IMR-90 (cell line): Measurements from ENCODE around the gene ZNF277. TPM values are rescaled to one million over a fixed set of nuclear protein-coding genes. Genes with fewer than 3 reads are reported as not detected.

Experiments used
- ATAC-seq: fragments of 200-7000 bp; cut with Tn5 transposase; 2 replicates; pipeline ENCODE4 v1.9.1; 2020; ENCODE audit warnings: low read depth, mild to moderate bottlenecking, moderate library complexity
- BruUV-seq: library from RNA; stranded (reverse); fragments of 400-500 nt; replicated peaks from 2 replicates; lab custom pipeline; 2021; lab: Mats Ljungman, UMichigan
- CTCF ChIA-PET: fragments of 300-600 bp; formaldehyde crosslinking; extraction: SDS; loops from one replicate; lab custom pipeline; 2021; ENCODE audit warnings: antibody characterized with exemption; lab: Yijun Ruan, JAX
- POLR2A ChIA-PET: fragments of 300-600 bp; sonication (Branson Sonifier 250); formaldehyde crosslinking; loops from one replicate; lab custom pipeline; 2022; ENCODE audit warnings: antibody characterized with exemption; ENCODE audit not compliant: unreplicated experiment; lab: Charles Lee
- DNase-seq: peaks from one replicate; pipeline ENCODE4 v3.0.0; 2013
- H2AFZ ChIP-seq: replicated peaks from 2 replicates; pipeline ENCODE3; 2013; ENCODE audit warnings: low read length, mild to moderate bottlenecking; ENCODE audit not compliant: poor library complexity
- H2AK5ac ChIP-seq: 2 replicates; pipeline ENCODE4 v1.6.1; 2013; ENCODE audit warnings: low read depth, low read length, inconsistent platforms
- H2AK9ac ChIP-seq: replicated peaks from 2 replicates; pipeline ENCODE3; 2013; ENCODE audit warnings: mild to moderate bottlenecking, low read depth, low read length, moderate library complexity; ENCODE audit not compliant: poor library complexity
- H2BK120ac ChIP-seq: 2 replicates; pipeline ENCODE4 v1.6.1; 2013; ENCODE audit warnings: low read depth, low read length, inconsistent platforms
- H2BK15ac ChIP-seq: 3 replicates; pipeline ENCODE4 v1.6.1; 2013; ENCODE audit warnings: low read depth, low read length, inconsistent platforms
- H2BK20ac ChIP-seq: 2 replicates; pipeline ENCODE4 v1.6.1; 2013; ENCODE audit warnings: low read depth, mild to moderate bottlenecking, inconsistent platforms, low read length, moderate library complexity
- H2BK5ac ChIP-seq: 2 replicates; pipeline ENCODE4 v1.6.1; 2013; ENCODE audit warnings: mild to moderate bottlenecking, low read depth, low read length, inconsistent platforms; ENCODE audit not compliant: poor library complexity, severe bottlenecking
- H3K14ac ChIP-seq: replicated peaks from 2 replicates; pipeline ENCODE4 v1.6.1; 2013; ENCODE audit warnings: low read depth, low read length, inconsistent platforms
- H3K18ac ChIP-seq: 2 replicates; pipeline ENCODE4 v1.6.1; 2013; ENCODE audit warnings: low read depth, low read length, control low read depth
- H3K23ac ChIP-seq: 2 replicates; pipeline ENCODE4 v1.6.1; 2013; ENCODE audit warnings: low read depth, low read length, inconsistent platforms
- H3K27ac ChIP-seq: 2 replicates; pipeline ENCODE4 v1.5.1; 2013; ENCODE audit warnings: mild to moderate bottlenecking, control low read depth, low read length; ENCODE audit not compliant: insufficient read depth
- H3K27me3 ChIP-seq: 2 replicates; pipeline ENCODE4 v1.6.1; 2013; ENCODE audit warnings: low read length; ENCODE audit not compliant: control insufficient read depth, insufficient read depth
- H3K36me3 ChIP-seq: 2 replicates; pipeline ENCODE4 v1.6.1; 2013; ENCODE audit warnings: low read length, mixed read lengths; ENCODE audit not compliant: control insufficient read depth, insufficient read depth
- H3K4ac ChIP-seq: 2 replicates; pipeline ENCODE4 v1.6.1; 2013; ENCODE audit warnings: low read depth, low read length, inconsistent platforms
- H3K4me1 ChIP-seq: 2 replicates; pipeline ENCODE4 v1.6.1; 2013; ENCODE audit warnings: low read length, mixed read lengths; ENCODE audit not compliant: control insufficient read depth, insufficient read depth
- H3K4me2 ChIP-seq: 2 replicates; pipeline ENCODE4 v1.6.1; 2013; ENCODE audit warnings: low read depth, mild to moderate bottlenecking, control low read depth, low read length, moderate library complexity
- H3K4me3 ChIP-seq: 2 replicates; pipeline ENCODE4 v1.5.1; 2013; ENCODE audit warnings: low read depth, mild to moderate bottlenecking, control low read depth, low read length, moderate library complexity; ENCODE audit not compliant: insufficient read depth
- H3K56ac ChIP-seq: 2 replicates; pipeline ENCODE4 v1.6.1; 2013; ENCODE audit warnings: low read length, inconsistent platforms; ENCODE audit not compliant: insufficient read depth; ENCODE audit errors: extremely low read depth
- H3K79me1 ChIP-seq, 2 experiments: 2 replicates each; pipeline ENCODE4 v1.6.1; 2013; ENCODE audit warnings: low read length in 2 of 2, inconsistent platforms in 1 of 2, low read depth in 1 of 2
- H3K9ac ChIP-seq: 2 replicates; pipeline ENCODE4 v1.6.1; 2013; ENCODE audit warnings: low read depth, low read length, control low read depth
- H3K9me1 ChIP-seq: 2 replicates; pipeline ENCODE4 v1.6.1; 2013; ENCODE audit warnings: low read length, inconsistent platforms; ENCODE audit not compliant: insufficient read depth
- H3K9me3 ChIP-seq: 2 replicates; pipeline ENCODE4 v1.6.1; 2013; ENCODE audit warnings: low read length; ENCODE audit not compliant: control insufficient read depth, insufficient read depth
- H4K20me1 ChIP-seq: 2 replicates; pipeline ENCODE4 v1.6.1; 2013; ENCODE audit warnings: low read length, inconsistent platforms; ENCODE audit not compliant: insufficient read depth
- H4K5ac ChIP-seq: 2 replicates; pipeline ENCODE4 v1.6.1; 2013; ENCODE audit warnings: mild to moderate bottlenecking, low read depth, low read length, control low read depth
- H4K8ac ChIP-seq, 2 experiments: 2 replicates each; pipeline ENCODE4 v1.6.1; 2013; ENCODE audit warnings: low read depth in 2 of 2, low read length in 2 of 2, control low read depth in 1 of 2, inconsistent platforms in 1 of 2
- H4K91ac ChIP-seq: 2 replicates; pipeline ENCODE4 v1.6.1; 2013; ENCODE audit warnings: low read depth, low read length, inconsistent platforms; ENCODE audit not compliant: insufficient read depth
- CEBPB ChIP-seq: IDR thresholded peaks from 2 replicates; pipeline ENCODE4 v1.6.1; 2012; ENCODE audit warnings: low read depth, low read length, improper control_type of control experiment
- FOS ChIP-seq: fragments of 150-350 bp; IDR thresholded peaks from 2 replicates; pipeline ENCODE4 v1.6.1; 2016; ENCODE audit warnings: low read depth, low read length
- MXI1 ChIP-seq: IDR thresholded peaks from 2 replicates; pipeline ENCODE4 v1.6.1; 2012; ENCODE audit warnings: low read depth, mild to moderate bottlenecking, low read length, moderate library complexity, borderline replicate concordance
- NFE2L2 ChIP-seq: fragments of 150-350 bp; IDR thresholded peaks from 2 replicates; pipeline ENCODE4 v1.6.1; 2016; ENCODE audit warnings: low read depth, mild to moderate bottlenecking, low read length
- POLR2A ChIP-seq: IDR thresholded peaks from 2 replicates; pipeline ENCODE4 v1.6.1; 2012; ENCODE audit warnings: mild to moderate bottlenecking, low read depth, low read length
- RCOR1 ChIP-seq: IDR thresholded peaks from 2 replicates; pipeline ENCODE4 v1.6.1; 2012; ENCODE audit warnings: mild to moderate bottlenecking, low read length, improper control_type of control experiment; ENCODE audit not compliant: insufficient replicate concordance
- WGBS, 2 experiments: methylation state at CpG; one replicate each; pipeline versions ENCODE4 v1.1.5 to v1.1.7; 2013; ENCODE audit warnings: missing lambda C conversion rate in 2 of 2; ENCODE audit not compliant: insufficient read length in 1 of 2; ENCODE audit errors: extremely low coverage in 2 of 2; 5-methylcytosine and 5-hydroxymethylcytosine counted together
- dilution Hi-C: fragments of 300-500 bp; cut with HindIII; formaldehyde crosslinking; loops from one replicate; pipeline ENCODE4 v1.14.3; 2018; ENCODE audit warnings: low sequenced_read_pairs; ENCODE audit not compliant: unreplicated experiment
- in situ Hi-C: fragments of 300-500 bp; cut with MboI; formaldehyde crosslinking; loops from 3 replicates; pipeline ENCODE4 v1.14.3; 2019; ENCODE audit warnings: low sequenced_read_pairs, inconsistent platforms, mixed read lengths
- intact Hi-C: fragments of 100-400 bp; cut with micrococcal nuclease; formaldehyde crosslinking; loops from 2 replicates; pipeline ENCODE4 v1.10.0; 2022
- polyA plus RNA-seq, 3 experiments: library from polyadenylated mRNA; depleted of rRNA; stranded (reverse); fragments of >200 nt; gene quantifications; 2 replicates each; pipeline ENCODE4 v1.2.3, GENCODE V29; 2012; ENCODE audit warnings: low replicate concordance in 1 of 3
- total RNA-seq: library from RNA; depleted of rRNA; stranded (reverse); fragments of >200 nt; gene quantifications from 2 replicates; pipeline ENCODE4 v1.2.3, GENCODE V29; 2012
- TF ChIP-seq, protein P1 (sequence below): conservative IDR thresholded peaks from 2 replicates; pipeline ENCODE4 v1.5.1; 2012; ENCODE audit warnings: mild to moderate bottlenecking, low read depth, low read length, improper control_type of control experiment

Gene ZNF277
- total and polyA plus RNA-seq, 2 of the 4 experiments (the other 2 are of a cell fraction), result 7.3 to 21.3 TPM

DNA sequence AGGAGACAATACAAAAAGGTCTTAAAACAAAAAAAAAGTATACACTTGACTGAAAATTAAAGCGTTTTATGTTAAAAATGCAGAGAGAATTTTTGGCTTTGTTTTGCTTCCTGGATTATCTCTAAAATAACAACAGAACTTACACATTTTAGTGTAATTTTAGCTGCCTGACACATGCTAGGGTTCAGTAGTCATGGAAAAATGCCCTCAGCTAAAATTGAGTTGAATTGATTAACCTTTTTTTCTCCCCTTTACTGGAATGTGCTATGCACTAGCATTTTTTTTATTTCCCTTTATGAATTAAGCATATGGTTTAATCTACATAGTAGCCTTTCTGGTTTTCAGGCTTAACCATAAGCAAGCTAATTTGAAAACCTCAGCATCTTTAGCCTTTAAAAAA is 89.9 kb downstream of the ZNF277 start:
- Histone ChIP-seq H3K79me1 (no peaks in the 10 kb centered on the region), H3K27me3 (no peaks in the 10 kb centered on the region), H2BK5ac (no peak overlapping the region), H3K9me3 (no peaks in the 10 kb centered on the region), H2BK20ac (no peak overlapping the region), H3K9ac (no peak overlapping the region), H4K20me1 (no peaks in the 10 kb centered on the region), H2AFZ (no peak overlapping the region), H3K4me2 (no peak overlapping the region), H2AK5ac (no peak overlapping the region), H3K27ac (no peak overlapping the region), H3K9me1 (no peaks in the 10 kb centered on the region; the same call in 1 of the 2 replicates), H3K56ac (no peak overlapping the region), H2BK120ac (no peak overlapping the region), H3K23ac (no peak overlapping the region), H4K5ac (no peak overlapping the region), H3K18ac (no peak overlapping the region), H2BK15ac (no peak overlapping the region), H3K36me3 (0 out of 2 replicates have a peak, but pooled peaks cover 2% of the 10 kb centered on the region), H3K4ac (no peak overlapping the region), H2AK9ac (no peak overlapping the region), H4K8ac (no peak overlapping the region), H3K4me1 (no peaks in the 10 kb centered on the region), H3K14ac (no peak overlapping the region), H4K91ac (no peak overlapping the region), H3K4me3 (no peak overlapping the region)
- BruUV-seq, result no TSS peak
- WGBS, 2 experiments, result no CpG with 5 or more reads among the region's 1 CpG
- in situ Hi-C loops, result no loop called here
- DNase-seq, result no peak
- dilution Hi-C loops, result no loop called here
- CTCF ChIA-PET, result interaction anchor here (0.6 kb wide), 1 partner anchor 30 kb away, joined by 6 read pairs; no protein-coding TSS in a partner anchor
- POLR2A ChIA-PET, result no interaction called here
- no peak for ATAC-seq
- intact Hi-C loops, result no loop called here
- TF ChIP-seq, protein P1, sequence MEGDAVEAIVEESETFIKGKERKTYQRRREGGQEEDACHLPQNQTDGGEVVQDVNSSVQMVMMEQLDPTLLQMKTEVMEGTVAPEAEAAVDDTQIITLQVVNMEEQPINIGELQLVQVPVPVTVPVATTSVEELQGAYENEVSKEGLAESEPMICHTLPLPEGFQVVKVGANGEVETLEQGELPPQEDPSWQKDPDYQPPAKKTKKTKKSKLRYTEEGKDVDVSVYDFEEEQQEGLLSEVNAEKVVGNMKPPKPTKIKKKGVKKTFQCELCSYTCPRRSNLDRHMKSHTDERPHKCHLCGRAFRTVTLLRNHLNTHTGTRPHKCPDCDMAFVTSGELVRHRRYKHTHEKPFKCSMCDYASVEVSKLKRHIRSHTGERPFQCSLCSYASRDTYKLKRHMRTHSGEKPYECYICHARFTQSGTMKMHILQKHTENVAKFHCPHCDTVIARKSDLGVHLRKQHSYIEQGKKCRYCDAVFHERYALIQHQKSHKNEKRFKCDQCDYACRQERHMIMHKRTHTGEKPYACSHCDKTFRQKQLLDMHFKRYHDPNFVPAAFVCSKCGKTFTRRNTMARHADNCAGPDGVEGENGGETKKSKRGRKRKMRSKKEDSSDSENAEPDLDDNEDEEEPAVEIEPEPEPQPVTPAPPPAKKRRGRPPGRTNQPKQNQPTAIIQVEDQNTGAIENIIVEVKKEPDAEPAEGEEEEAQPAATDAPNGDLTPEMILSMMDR, result no peak
- TF ChIP-seq POLR2A, result no peak
- TF ChIP-seq CEBPB, result no peak
- no peak for TF ChIP-seq MXI1
- TF ChIP-seq RCOR1, result no peak
- no peak for TF ChIP-seq FOS
- no peak for TF ChIP-seq NFE2L2
